GM18499 (cell line): ENCODE results near the gene STRIP2.
"Not testable (repeated sequence)": the region's sequence is repeated elsewhere in the genome, so short reads cannot be mapped to it uniquely, and the experiment has no call there.

Source experiments
- ATAC-seq: cut with Tn5 transposase; IDR thresholded peaks from one replicate; pipeline ENCODE4 v1.9.1; 2021; ENCODE audit warnings: moderate number of reproducible peaks; ENCODE audit not compliant: insufficient read depth, unreplicated experiment

Gene STRIP2

DNA sequence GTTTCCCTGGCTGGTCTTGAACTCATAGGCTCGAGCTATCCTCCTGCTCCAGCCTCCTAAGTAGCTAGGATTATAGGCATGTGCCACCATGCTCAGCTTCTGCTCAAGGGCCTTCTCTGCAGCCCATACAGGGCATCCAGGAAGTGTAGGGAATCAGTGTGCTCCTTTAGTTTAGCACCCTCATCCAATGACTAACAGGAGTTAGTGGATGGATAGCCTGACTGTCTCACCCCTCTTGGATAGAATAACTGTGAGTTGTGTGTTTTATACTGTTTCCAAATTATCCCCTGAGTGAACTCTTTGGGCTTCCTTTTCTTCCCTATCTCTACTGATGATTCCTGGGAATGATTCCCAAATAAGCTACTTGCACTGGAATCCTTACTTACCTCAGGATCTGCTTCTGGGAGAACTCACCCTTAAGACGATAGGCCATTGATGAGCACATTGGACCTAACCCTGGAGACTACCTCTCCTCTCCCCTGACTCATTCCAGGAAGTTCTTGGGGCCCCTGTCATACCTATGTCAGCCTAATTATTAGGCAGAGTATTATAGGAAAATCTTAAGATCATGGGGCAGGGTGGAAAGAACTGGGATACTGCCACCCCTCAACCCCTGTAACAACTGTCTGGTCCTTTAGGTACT, 18.5 kb downstream of the STRIP2 start:
- ATAC-seq = no peak

DNA sequence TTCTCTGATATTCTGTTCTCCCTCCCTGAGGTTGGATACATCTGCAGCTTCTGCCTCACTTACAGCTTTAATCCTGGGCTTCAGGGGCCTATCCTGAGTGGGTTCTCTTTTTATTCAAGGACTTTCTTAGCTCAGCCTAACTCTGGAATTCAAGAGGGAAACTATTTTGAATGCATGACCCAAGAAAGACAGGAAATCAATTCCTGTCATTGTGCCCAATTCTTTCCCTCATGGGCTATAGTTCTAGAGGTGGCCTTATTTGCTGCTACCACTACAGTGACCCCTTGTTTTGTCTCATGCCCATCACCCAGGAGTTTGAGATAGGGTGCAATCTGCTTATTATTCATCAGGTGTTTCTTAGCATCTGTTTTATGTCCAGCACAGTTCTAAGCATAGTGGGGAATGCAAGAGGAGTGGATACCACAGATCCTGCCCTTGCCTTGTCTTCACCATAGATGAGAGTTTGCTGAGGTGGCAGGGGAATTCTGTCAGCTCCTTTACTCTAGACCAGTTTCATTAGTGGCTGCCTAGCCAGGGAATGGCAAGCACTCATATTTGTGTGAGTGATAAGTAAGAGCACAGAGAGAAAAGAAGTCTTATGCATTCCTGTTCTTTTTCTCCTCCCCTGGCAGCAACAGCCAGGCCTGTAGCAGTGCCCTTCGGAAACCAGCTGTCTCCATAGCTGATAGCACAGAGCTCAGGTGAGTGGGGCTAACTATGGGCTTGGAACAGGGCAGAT, 19.4 kb downstream of the STRIP2 start:
- no peak for ATAC-seq

DNA sequence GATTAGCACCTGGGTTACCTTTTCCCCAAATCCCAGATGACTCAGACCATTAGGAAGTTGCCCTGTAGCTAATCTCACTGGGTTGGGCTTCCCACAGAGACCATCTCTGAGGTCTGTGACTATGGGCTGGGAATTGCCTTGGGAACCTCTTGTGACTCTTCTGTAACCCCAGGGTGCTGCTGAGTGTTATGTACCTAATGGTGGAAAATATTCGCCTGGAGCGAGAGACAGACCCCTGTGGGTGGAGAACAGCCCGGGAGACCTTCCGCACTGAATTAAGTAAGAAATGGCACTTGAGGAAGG, 20.0 kb downstream of the STRIP2 start:
- no peak for ATAC-seq

DNA sequence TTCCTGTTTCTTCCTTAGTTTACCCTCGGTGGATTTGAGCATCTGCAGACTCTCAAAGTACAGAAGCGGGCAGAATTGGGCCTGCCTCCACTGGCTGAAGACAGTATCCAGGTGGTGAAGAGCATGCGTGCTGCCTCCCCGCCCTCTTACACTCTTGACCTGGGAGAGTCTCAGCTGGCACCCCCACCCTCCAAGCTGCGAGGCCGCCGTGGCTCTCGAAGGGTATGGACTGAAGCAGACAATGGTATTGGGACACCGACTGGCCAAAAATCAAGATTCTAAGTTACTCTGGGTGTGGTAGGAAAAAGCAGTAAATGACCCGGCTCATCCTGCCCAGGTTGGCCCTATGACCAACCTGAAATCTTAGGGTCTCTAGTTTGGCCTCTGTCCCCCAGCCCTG, 22.2 kb downstream of the STRIP2 start:
- no peak for ATAC-seq

DNA sequence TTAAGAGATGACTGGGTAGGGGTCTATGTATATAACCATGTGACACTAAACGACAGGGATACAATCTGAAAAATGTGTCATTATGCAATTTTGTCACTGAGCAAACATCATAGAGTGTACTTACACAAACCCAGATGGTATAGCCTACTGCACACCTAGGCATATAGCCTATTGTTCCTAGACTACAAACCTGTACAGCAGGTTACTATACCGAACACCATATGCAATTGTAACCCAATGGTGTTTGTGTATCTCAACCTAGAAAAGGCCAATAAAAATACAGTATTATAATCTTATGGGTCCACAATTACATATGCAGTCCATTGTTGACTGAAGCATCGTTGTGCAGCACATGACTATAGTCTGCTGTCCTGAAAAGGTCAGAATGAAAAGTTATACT, 22.9 kb downstream of the STRIP2 start:
- no peak for ATAC-seq

DNA sequence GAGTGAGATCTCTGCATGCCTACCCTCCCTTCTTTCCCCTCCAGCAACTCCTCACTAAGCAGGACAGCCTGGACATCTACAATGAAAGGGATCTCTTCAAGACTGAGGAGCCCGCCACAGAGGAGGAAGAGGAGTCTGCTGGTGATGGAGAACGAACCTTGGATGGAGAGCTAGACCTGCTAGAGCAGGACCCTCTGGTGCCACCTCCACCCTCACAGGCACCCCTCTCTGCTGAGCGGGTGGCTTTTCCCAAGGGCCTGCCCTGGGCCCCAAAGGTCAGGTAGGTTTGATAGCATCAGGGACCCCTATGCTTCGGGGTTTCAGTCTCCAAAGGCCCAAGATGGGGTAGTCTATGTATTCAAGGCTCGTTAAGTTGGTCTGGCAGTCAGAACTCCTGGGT, 23.9 kb downstream of the STRIP2 start:
- no peak for ATAC-seq

DNA sequence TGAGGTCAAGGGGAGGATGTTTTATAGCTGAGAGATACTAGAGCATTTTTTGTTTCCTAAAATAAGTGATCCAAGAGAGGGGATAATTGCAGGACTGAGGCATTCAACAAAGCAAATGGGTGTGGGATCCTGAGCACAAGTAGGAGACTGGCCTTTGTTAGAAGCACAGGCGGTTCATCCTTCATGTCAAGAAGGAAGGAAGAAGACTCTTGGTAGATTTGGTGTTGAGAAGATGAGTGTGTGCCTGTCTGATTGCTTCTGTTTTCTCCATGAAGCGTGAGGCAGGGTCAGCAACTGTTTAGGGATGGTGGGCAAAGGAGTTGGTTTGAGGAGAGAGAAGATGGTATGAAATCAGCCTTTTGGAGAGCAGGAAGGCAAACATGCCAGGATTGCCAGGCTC, 27.6 kb downstream of the STRIP2 start:
- ATAC-seq = no peak

DNA sequence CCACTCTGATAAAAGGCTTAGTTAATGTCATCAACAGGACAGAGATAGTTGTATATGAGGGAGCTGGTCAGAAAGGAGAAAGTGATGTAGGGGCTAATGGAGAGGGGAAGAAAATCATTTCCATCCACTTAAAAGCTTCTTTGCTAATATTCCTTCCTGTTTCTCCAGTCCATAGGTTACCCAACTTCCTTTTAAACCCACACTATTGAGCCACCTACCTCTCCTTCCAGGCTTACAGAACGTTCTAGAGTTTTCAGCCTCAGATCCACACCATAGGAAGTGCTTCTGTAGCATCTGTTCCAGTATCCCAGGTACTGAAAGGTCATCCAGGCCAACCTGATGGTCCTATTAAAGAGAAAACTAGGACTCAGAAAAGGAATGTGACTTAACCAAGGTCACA, 28.2 kb downstream of the STRIP2 start:
- no peak for ATAC-seq

DNA sequence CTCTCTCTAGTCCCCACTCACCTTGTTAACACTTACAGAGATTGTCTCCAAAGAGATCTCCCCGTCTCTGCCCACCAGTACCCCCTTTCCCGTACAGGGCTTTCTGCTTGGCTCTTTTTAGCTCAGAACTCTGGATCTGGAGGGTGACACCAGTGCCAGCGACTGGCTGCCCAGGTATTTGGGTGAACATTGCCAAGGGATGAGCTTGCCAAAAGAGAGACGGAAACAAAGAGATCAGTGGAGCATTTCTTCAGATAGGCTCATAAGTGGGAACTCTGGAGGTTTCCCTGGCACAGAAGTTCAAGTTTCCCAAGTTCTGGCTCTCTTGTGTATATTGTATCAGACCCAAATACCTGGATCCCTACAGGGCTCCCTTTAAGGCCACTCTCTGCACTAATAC, 30.0 kb downstream of the STRIP2 start:
- ATAC-seq = no peak

DNA sequence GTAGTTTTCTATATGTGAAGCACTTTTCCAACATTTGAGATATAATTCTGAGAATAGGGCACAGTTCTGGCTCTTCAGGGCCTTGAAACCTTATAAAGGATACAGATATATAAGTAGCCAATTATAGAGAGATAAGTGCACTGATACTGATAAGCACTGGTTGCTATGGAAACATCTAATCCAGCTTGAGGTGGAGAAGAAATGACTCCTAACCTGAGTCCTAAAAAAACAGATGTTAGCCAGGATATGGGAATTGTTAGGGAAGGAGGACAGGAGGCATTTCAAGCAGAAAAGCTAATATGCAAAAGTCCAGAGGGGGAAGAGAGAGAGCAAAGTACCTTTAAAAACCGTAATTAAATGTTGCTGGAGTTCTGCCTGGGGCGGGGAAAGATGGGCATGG, 30.8 kb downstream of the STRIP2 start:
- ATAC-seq = no peak

DNA sequence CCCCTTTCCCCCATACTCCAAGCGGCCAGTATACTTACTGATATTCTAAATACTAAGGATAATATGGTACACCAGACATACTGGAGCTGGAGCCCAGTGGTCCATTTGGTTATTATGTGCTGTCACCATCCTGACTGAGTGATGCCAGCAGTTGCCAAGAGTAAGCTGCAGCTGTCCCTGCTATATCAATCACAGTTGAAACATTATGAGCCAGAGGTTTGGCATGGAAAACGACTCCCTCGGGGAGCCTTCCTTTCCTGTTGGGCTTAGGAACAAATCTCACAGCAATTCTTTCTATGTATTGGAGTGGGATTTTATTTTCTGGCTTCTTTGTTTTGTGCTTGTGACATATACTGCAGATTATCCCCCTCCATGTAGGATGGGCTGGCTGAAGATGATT, 32.6 kb downstream of the STRIP2 start:
- no peak for ATAC-seq

DNA sequence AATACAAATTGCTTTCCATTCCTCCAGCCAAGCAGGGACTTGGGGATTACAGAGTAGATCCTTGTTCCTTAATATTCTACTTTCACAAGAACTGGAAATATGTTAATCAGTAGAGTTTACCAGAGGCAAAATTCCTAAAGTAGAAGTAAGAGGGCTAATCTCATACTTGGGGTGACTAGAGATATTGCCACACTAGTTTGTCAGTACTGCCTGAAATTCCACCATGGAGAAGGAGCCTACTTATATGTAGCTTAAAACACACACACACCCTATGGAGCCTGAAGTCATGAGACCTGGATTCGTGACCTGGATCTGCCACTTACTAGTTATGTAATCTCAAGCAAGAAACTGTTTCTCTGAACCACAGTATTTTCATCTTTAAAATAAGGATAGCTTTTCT, 33.9 kb downstream of the STRIP2 start:
- ATAC-seq = no peak

DNA sequence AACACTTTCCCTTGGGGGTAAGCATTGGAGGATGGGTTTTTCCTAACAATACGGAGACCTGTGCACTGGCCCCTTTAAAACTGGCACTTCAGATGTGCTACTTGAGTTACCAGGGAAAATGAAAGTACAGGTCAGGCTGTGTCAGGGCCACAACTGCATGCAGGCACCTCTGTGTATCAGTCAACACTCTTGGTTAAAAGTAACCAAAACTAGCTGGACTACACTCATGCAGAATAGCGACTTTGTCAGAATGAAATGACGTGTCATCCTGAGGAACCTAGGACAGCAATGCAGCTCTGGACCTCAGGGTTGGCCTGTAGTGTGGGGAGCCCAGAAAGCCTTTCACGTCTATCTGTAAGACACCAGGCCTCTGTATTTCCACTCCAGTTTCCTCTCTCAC, 34.3 kb downstream of the STRIP2 start:
- ATAC-seq = no peak

DNA sequence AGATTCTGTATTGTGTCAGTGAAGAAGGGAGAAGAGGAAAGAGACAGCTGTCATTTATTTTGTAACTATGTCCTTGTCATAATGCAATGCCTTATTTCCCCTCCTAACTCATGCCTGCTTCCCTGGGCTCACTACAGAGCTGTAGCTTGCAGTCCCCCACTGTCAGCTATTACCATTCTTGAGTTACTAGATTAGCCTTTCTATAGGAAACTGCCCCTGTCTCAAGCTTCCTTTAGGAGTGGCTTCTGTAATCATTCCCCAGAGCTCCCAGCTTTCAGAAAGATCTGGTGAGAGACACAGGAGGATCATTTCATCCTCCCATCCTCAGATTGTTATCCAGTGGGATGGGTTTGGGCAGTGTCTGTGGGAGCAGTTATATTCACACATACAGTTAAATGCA, 35.7 kb downstream of the STRIP2 start:
- no peak for ATAC-seq

DNA sequence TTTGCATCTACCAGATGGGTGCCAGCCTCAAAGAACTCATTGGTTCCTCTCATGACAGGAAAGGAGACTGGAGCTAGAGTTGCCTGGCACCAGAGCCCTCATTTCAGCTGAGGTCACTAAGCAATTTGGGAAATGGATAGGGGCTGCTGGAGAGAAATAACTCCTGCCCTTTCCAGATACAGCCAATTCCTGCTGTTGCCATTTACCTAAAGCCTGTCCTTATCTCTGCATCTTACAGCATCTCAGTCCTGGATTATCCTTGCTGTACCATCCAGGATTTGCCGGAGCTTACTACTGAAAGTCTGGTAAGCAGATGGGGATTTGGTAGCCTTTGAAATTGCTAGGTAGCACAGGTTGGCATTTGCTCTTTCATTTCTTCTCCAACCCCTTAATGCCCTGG, 36.2 kb downstream of the STRIP2 start:
- no peak for ATAC-seq

DNA sequence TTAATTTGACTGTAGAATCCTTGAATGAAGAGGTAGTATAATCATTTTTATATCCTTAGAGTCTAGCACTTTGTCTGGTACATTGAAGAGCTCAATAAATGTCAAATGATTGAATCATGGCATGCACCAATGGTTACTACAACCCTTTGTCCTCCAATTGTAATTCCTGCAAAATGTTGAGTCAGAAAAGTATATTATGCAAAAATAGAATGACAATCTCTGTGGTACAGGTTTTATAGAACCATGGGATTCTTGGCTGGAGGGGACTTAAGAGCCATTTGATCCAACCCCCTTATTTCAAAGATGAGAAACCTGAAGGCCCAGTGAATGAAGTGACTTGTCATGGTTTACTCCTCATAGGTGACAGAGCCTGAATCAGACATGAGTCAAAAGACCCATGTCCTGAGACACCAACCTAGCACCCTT, 37.2 kb downstream of the STRIP2 start:
- ATAC-seq = no peak

DNA sequence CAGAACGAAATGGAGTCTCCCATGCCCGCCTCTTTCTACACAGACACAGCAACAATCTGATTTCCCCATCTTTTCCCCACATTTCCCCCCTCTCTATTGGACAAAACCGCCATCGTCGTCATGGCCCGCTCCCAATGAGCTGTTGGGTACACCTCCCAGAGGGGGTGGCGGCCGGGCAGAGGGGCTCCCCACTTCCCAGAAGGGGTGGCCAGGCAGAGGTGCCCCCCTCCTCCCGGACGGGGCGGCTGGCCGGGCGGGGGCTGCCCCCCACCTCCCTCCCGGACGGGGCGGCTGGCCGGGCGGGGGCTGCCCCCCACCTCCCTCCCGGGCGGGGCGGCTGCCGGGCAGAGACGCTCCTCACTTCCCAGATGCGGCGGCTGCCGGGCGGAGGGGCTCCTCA, 41.7 kb downstream of the STRIP2 start:
- not testable (repeated sequence) for ATAC-seq

DNA sequence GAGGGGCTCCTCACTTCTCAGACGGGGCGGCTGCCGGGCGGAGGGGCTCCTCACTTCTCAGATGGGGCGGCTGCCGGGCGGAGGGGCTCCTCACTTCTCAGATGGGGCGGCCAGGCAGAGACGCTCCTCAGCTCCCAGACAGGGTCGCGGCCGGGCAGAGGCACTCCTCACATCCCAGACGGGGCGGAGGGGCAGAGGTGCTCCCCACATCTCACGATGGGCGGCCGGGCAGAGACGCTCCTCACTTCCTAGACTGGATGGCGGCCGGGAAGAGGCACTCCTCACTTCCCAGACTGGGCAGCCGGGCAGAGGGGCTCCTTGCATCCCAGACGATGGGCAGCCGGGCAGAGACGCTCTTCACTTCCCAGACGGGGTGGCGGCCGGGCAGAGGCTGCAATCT, 42.2 kb downstream of the STRIP2 start:
- ATAC-seq = not testable (repeated sequence)

DNA sequence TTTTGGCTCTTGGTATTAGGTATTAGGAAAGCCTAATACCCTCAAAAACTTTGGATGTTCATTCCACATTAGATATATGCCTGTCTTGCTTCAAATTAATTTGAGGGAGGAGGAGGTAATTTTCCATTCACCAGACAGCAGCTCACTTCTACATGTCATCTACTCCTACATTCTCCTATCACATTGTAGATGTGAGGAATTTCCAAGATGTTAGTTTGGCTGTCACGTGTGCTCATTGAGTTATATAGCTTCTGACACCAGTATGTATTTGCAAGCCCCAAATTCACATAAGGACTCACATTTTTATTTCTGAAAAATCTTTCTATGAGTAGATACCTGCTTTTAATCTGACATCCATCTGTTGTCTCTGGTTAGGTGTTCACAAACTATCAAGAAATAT, 45.6 kb downstream of the STRIP2 start:
- no peak for ATAC-seq

DNA sequence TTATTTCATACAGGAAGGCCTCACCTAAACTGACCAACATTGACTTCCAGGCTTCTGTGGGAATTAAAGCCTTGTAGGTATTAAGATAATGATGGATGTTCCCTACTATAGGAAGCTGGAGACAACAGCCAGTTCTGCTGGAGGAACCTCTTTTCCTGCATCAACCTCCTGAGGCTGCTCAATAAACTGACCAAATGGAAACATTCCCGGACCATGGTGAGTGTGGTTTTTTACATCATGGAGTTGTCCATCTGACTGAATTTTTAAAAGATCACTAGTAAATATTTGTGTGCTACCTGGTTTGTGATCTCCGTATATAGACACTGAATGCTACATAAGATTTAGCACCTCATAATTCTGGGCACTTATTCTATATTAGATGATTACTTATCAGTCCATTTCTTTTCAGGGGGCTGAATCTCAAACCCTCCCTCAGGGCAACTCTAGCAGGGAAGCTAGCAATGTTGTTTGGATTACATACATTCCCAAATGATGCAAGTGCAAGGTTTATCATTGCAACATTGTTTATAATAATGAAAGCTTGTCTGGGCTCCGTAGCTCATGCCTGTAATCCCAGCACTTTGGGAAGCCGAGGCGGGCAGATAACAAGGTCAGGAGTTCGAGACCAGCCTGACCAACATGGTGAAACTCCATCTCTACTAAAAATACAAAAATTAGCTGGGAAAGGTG, 46.6 kb downstream of the STRIP2 start:
- no peak for ATAC-seq

DNA sequence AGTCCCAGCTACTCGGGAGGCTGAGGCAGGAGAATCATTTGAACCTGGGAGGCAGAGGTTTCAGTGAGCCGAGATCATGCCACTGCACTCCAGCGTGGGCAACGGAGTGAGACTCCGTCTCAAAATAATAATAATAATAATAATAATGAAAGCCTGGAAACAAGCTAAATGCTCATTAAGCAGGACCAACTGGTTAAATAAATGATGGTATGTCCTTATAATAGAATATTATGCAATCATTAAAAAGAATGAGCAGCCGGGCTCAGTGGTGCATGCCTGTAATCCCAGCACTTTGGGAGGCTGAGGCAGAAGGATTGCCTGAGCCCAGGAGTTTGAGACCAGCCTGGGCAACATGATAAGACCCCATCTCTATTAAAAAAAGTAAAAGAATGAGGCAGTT, 47.1 kb downstream of the STRIP2 start:
- ATAC-seq = not testable (repeated sequence)

DNA sequence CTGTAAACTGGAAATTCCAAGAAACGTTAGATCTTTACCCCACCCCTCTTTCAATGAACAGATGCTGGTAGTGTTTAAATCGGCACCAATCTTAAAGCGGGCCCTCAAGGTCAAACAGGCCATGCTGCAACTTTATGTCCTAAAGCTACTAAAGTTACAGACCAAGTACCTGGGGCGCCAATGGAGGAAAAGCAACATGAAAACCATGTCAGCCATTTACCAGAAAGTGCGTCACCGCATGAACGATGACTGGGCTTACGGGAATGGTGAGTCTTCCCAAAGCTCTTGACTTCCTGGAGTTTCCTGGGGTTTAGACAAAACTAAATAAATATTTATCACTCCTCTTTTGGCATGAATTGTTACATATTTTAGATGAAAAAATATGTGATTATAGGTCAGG, 48.5 kb downstream of the STRIP2 start:
- no peak for ATAC-seq
